ENCODE data around the gene SORCS3. TPM values are rescaled to one million over a fixed set of nuclear protein-coding genes. Genes with fewer than 3 reads are reported as not detected.

SORCS3 gene
- total RNA-seq, 2 experiments from 2014 or later, result 1.7 to 2.1 TPM

GRCh38 chr10:105109164-105109563 is 468.1 kb downstream of the SORCS3 start:
- no peak for TF ChIP-seq CTCF (IDR thresholded peaks at IDR 0.05)
- Mint-ChIP-seq H3K27me3 (no peaks in the 10 kb centered on the region), H3K4me1 (ENCODE audit: low read depth) (no peaks in the 10 kb centered on the region), H3K36me3 (ENCODE audit: low read depth) (peaks cover 6% of the 10 kb centered on the region), H3K9me3 (no peaks in the 10 kb centered on the region), H3K27ac (no peak overlapping the region), H3K4me3 (no peak overlapping the region)
- Histone ChIP-seq H3K4me1 (ENCODE audit: insufficient read depth, low read length) (no peaks in the 10 kb centered on the region), H3K27me3 (ENCODE audit: control insufficient read depth in 1 of 2, insufficient read depth in 2 of 2, low read length in 2 of 2) (no peaks in the 10 kb centered on the region), H3K9me3 (ENCODE audit: control insufficient read depth in 1 of 2, insufficient read depth in 1 of 2, low read length in 2 of 2) (no peaks in the 10 kb centered on the region), H3K4me3 (ENCODE audit: low read length) (no peak overlapping the region), H3K27ac (ENCODE audit: low read depth in 1 of 2, low read length in 2 of 2) (no peak overlapping the region), H3K36me3 (ENCODE audit: insufficient read depth, low read length) (no peaks in the 10 kb centered on the region)
- DNase-seq (no peak), ATAC-seq (ENCODE audit: poor library complexity) (no peak)
- ChIA-PET POLR2A (no interaction called here), CTCF (no interaction called here)
- intact Hi-C loops (cut with DNase I, micrococcal nuclease), result no loop called here

- intact Hi-C loops (cut with DNase I, micrococcal nuclease), result no loop called here
- Mint-ChIP-seq H3K4me1 (ENCODE audit: low read depth) (no peaks in the 10 kb centered on the region), H3K27ac (no peak overlapping the region), H3K4me3 (no peak overlapping the region), H3K27me3 (no peaks in the 10 kb centered on the region), H3K36me3 (ENCODE audit: low read depth) (no peaks in the 10 kb centered on the region), H3K9me3 (peaks cover 7% of the 10 kb centered on the region)
- POLR2A ChIA-PET, result no interaction called here
- TF ChIP-seq CTCF (IDR thresholded peaks at IDR 0.05), result no peak
- ATAC-seq (ENCODE audit: poor library complexity) (no peak), DNase-seq (no peak)
- no peak overlapping the region for H3K4me3 ChIP-seq (ENCODE audit: low read length)
- H3K9me3 ChIP-seq (ENCODE audit: control insufficient read depth in 1 of 2, insufficient read depth in 1 of 2, low read length in 2 of 2), result no peaks in the 10 kb centered on the region
- H3K4me1 ChIP-seq (ENCODE audit: insufficient read depth, low read length), result no peaks in the 10 kb centered on the region
- no peaks in the 10 kb centered on the region for H3K36me3 ChIP-seq (ENCODE audit: insufficient read depth, low read length)
- no peaks in the 10 kb centered on the region for H3K27me3 ChIP-seq (ENCODE audit: control insufficient read depth in 1 of 2, insufficient read depth in 2 of 2, low read length in 2 of 2)
- no peak overlapping the region for H3K27ac ChIP-seq (ENCODE audit: low read depth in 1 of 2, low read length in 2 of 2)
- CTCF ChIA-PET, result no interaction called here
Measured at GRCh38 chr10:105112862-105113261, 471.8 kb downstream of the SORCS3 start.

- Mint-ChIP-seq H3K4me1 (ENCODE audit: low read depth) (no peaks in the 10 kb centered on the region), H3K27me3 (no peaks in the 10 kb centered on the region), H3K36me3 (ENCODE audit: low read depth) (peaks cover 3% of the 10 kb centered on the region), H3K27ac (no peak overlapping the region), H3K9me3 (peaks cover 10% of the 10 kb centered on the region), H3K4me3 (no peak overlapping the region)
- Histone ChIP-seq H3K27ac (ENCODE audit: low read depth in 1 of 2, low read length in 2 of 2) (no peak overlapping the region), H3K4me3 (ENCODE audit: low read length) (no peak overlapping the region), H3K4me1 (ENCODE audit: insufficient read depth, low read length) (no peaks in the 10 kb centered on the region), H3K9me3 (ENCODE audit: control insufficient read depth in 1 of 2, insufficient read depth in 1 of 2, low read length in 2 of 2) (no peaks in the 10 kb centered on the region), H3K27me3 (ENCODE audit: control insufficient read depth in 1 of 2, insufficient read depth in 2 of 2, low read length in 2 of 2) (no peaks in the 10 kb centered on the region), H3K36me3 (ENCODE audit: insufficient read depth, low read length) (no peaks in the 10 kb centered on the region)
- no peak for DNase-seq
- ChIA-PET CTCF (no interaction called here), POLR2A (no interaction called here)
- intact Hi-C loops (cut with DNase I, micrococcal nuclease), result no loop called here
- no peak for TF ChIP-seq CTCF (IDR thresholded peaks at IDR 0.05)
- ATAC-seq (ENCODE audit: poor library complexity), result no peak
Measured at GRCh38 chr10:105113666-105114065, 472.6 kb downstream of the SORCS3 start.
